ENCODE data around the gene HHIPL1.

Gene HHIPL1

DNA sequence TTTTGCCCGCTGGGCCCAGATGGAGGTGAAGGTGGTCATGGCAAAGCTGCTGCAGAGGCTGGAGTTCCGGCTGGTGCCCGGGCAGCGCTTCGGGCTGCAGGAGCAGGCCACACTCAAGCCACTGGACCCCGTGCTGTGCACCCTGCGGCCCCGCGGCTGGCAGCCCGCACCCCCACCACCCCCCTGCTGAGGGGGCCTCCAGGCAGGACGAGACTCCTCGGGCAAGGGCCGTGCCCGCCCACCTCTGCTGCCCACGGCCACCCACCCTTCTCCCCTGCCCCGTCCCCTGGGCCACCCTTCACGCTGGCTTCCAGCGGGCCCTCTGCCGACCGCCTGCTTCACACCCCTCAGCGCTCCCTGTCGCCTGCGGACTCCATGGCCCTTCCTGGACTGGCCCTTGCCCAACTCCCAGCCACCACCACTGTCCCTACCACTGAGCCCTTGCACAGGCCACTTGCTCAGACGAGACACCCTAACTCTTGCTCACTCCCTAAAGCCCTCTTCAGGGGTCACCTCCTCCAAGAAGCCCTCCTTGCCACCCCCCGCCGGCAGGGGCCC lies 81.7 kb downstream of the HHIPL1 start:
- TF ChIP-seq CTCF (IDR thresholded peaks at IDR 0.05; ENCODE audit: low read depth, low read length), result no peak
- H3K4me3 ChIP-seq (ENCODE audit: low read depth, low read length), result no peak overlapping the region

- H3K4me3 ChIP-seq (ENCODE audit: low read depth, low read length), result no peak overlapping the region
- TF ChIP-seq CTCF (IDR thresholded peaks at IDR 0.05; ENCODE audit: low read depth, low read length), result no peak
Observed at GRCh38 chr14:99727096-99727870, 82.4 kb downstream of the HHIPL1 start.

- TF ChIP-seq CTCF (IDR thresholded peaks at IDR 0.05; ENCODE audit: low read depth, low read length), result no peak
- no peak overlapping the region for H3K4me3 ChIP-seq (ENCODE audit: low read depth, low read length)
Observed at GRCh38 chr14:99728231-99728920, 83.4 kb downstream of the HHIPL1 start.

GRCh38 chr14:99728981-99729451 lies 84.1 kb downstream of the HHIPL1 start:
- no peak overlapping the region for H3K4me3 ChIP-seq (ENCODE audit: low read depth, low read length)
- TF ChIP-seq CTCF (IDR thresholded peaks at IDR 0.05; ENCODE audit: low read depth, low read length), result no peak

Data from WI38 (cell line).